Upper lobe of left lung (tissue), 4 donors: Measurements from ENCODE around the gene ZNF207.
"Not testable (repeated sequence)": the region's sequence is repeated elsewhere in the genome, so short reads cannot be mapped to it uniquely, and the experiment has no call there.

Experiments
- POLR2AphosphoS5 ChIP-seq, 2 donors: sonication (generic); formaldehyde crosslinking; IDR thresholded peaks; one replicate each; pipeline ENCODE4 v1.5.1; 2017; ENCODE audit warnings: antibody characterized with exemption in 2 of 2
- TF ChIP-seq, protein P1 (sequence below), 6 experiments: fragments of 450-650 bp in 4 of 6; fragments of 200-600 bp in 2 of 6; sonication (generic) in 2 of 6; IDR thresholded peaks; one replicate each; pipeline ENCODE4 v1.5.1; 2016 to 2019; ENCODE audit warnings: antibody characterized with exemption in 6 of 6

DNA sequence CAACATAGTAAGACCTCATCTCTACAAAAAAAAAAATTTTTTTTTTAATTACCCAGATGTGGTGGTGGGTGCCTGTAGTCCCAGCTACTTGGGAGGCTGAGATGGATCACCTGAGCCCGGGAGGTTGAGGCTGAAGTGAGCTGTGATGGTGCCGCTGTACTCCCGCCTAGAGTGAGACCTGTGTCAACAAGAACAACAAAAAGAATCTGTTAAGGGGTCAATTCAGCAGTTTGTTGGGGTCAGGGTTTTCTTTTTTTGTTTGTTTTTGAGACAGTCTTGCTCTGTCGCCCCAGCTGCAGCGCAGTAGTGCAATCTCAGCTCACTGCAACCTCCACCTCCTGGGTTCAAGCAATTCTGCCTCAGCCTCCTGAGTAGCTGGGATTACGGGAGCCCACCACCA is 29.9 kb upstream of the ZNF207 start:
- TF ChIP-seq, protein P1, sequence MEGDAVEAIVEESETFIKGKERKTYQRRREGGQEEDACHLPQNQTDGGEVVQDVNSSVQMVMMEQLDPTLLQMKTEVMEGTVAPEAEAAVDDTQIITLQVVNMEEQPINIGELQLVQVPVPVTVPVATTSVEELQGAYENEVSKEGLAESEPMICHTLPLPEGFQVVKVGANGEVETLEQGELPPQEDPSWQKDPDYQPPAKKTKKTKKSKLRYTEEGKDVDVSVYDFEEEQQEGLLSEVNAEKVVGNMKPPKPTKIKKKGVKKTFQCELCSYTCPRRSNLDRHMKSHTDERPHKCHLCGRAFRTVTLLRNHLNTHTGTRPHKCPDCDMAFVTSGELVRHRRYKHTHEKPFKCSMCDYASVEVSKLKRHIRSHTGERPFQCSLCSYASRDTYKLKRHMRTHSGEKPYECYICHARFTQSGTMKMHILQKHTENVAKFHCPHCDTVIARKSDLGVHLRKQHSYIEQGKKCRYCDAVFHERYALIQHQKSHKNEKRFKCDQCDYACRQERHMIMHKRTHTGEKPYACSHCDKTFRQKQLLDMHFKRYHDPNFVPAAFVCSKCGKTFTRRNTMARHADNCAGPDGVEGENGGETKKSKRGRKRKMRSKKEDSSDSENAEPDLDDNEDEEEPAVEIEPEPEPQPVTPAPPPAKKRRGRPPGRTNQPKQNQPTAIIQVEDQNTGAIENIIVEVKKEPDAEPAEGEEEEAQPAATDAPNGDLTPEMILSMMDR (IDR thresholded peaks at IDR 0.05): not testable (repeated sequence)
- TF ChIP-seq POLR2AphosphoS5 (IDR thresholded peaks at IDR 0.05): not testable (repeated sequence)
